GM21576 (cell line): ENCODE measurements around the gene RAD51B.

Source experiments
- ATAC-seq: cut with Tn5 transposase; IDR thresholded peaks from one replicate; pipeline ENCODE4 v1.9.1; 2021; ENCODE audit warnings: mild to moderate bottlenecking, moderate library complexity; ENCODE audit not compliant: unreplicated experiment

RAD51B gene

DNA sequence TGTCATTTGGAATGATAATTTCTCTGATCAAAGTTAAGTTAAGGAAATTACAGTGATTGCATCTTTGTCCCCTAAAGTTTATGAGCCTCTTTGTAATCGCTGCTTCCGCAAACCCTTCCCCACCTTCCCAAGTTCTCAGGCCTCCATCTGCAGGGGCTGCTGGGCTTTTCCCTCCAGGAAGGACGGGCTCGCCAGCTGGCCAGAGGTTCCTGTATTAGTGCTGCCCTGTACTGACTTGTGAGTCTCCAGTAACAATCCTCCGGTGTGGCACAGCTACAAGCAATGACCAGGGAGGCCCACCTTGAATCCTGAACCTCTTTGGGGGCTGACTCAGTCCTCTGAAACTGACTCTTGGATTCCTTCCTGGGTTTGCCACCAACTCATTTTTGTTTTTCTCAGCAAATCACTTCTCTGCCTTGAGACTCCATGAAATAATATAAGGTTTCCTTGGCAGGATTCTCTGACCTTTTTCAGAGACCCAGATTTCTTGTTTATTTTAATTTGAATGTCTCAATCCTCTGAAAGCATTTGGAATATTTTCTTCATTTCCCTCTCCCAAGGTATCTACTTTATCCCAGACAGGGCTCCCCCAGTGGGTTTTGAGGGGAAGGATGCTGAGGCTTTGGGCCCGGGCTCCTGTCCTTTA, 574.7 kb downstream of the RAD51B start:
- ATAC-seq, result no peak

DNA sequence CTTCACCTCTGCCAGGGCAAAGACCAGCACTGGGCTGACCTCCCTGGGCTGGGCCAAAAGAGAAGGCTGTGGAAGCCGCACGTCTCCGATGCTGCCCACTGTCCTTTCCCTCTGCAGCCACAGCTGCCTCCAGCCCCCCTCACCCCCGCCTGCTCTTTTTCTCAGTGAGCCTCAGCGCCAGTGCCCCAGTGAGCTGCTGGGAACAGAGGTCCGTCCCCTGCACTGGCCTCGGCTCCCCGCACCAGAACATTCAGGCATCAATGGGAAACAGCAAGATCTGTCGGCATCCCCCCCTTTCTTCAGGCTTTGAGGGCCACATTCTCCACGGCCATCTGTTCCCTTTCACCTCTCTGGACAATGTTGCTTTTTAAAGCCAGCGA, 575.2 kb downstream of the RAD51B start:
- ATAC-seq, result no peak

DNA sequence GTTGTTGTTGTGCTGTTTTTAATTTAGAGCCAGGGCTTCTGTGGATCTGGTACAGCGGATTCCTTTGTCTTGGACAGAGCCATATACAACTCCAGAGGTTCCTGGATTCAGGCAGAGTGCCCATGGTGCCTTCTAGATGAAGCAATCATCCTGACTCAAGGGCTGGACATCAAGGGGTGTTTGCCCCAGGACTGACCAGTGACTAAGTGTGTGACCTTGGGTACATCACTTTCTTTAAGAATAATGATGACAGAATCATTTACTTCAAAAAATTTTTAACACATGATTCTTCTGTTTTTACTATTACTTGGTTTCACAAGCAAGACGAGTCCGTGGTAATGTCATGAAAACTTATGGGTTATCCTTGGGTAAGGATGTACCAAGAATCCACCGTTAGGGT, 576.0 kb downstream of the RAD51B start:
- ATAC-seq, result no peak

DNA sequence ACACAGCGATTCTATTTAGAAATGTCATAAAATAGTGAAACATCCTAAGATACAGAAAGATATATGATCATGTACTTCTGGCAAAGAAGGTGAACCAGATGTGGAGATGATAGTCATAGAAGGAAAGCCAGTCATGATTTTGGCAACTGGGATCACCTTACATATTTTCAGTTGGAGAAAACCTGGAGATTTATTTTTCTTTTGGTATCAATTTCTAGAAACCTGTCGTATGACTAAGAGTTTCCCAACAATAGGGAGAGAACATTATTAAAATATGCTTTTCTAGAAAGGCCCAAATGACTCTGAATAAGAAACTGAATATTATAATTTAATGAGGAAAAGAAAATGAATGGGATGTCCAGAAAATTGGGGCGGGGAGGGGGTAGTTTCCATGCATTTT, 576.9 kb downstream of the RAD51B start:
- no peak for ATAC-seq

DNA sequence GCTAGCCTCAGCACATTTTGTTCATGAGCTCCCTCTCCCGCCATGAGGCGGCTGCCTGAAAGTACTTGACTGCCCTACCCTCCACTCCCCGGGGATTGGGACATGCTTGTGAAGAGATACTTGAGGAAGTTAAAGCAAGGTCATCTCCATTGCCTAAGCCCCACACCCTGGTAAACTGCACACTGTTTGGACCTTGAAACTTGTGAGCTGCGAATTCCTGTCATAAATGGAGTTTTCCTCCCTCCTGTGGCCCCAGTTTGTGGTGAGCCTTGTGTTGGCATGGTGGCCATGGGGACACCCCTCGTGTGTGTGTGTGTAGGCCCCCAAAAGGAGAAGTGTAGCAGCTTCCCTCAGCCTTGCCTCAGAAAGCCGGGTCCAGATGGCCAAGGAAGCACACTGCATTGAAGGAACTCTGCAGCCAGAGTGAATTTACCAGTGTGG, 577.8 kb downstream of the RAD51B start:
- no peak for ATAC-seq

DNA sequence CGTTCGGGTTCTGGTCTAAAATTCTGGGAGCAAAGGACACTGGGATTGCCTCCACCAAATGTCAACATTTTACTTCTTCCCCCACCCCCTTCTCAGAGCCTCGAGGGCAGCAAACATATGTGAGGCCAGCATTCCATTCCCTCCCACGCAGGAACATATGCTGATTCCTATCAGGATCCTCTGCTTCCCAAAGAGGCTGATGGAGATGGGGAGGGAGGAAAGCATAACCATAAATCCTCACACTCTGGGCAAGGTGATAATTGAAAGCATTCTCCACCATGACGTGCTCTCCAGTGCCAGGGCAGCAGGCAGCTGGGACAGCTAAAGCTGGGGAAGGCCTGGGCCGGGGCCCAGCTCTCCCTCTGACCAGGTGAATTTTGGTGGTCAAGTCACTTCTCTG, 578.2 kb downstream of the RAD51B start:
- ATAC-seq, result no peak

DNA sequence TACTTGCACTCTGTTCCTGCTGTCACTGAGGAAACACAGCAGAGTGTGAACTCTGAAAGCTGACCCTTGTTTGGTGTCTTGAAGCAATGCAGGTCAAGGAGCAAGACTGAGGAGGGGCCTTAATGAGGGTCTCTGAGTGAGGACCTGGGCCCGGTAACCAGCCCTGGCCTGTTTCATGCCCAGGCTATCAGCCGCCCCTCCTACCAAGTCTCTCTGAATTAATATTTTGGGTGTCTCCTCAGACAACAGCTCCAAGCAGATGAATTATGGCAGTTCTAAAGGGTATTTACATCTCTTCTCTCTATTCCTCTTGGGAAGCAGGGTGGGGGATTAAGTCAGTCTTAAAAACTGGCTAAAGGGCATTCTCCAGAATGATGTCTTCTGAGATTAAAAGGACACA, 578.8 kb downstream of the RAD51B start:
- ATAC-seq, result no peak

DNA sequence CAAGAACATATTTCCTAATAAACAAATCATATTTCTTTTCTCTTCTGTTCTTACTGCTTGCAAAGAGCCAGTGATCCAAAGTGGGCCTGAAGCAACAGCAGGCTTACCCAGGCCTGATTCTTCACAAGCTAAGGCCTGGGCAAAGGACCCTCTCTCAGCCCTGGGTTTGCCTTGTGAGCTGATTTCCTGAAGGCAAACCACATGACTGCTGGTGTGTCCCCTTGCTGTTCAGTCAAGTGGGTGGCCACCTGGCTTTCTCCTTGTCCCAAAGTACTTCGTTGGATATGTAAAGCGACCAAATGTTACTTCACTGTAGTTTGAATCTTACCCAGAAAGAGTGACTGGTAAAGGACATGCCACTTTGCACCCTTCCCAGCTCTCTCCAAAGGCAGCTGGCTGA, 580.4 kb downstream of the RAD51B start:
- ATAC-seq, result no peak

DNA sequence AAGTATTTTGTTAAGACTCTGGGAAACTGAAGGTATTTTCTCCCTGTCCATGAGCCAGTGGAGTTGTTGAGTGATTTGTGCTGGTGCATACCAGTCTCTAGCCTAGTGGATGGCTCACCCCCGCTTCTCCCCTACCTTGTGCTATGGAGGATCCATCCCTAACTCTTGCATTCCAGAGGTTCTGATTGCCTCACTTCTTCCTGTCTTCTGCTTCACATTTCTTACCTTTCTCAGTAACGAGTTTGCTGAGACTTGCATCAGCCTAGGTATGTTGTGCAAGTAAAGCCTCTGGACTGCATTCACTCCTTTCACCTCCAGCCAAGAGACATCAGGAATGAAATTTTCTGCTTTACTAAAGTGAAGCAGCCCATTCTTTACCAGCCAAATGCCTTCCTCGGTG, 581.7 kb downstream of the RAD51B start:
- ATAC-seq, result peak; percentile 4

DNA sequence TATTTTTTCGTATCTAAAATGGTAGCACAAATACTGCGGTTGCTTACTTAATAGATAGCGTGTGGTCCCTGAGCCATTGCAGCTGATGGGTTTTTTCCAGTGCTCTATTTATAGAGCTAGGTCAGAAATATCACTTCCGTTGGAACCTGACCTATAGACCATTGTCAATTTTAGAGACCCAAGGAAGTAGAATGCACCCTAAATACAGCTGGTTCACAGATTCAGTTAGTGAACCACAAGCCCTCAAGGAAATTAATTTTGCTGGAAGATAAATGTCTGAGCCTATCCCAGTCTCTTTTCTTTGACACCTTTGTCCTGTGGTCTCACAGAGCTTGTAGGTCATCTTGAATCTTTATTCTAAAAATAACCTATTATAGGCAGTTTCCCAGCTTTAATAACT, 582.3 kb downstream of the RAD51B start:
- peak; percentile 80 for ATAC-seq

DNA sequence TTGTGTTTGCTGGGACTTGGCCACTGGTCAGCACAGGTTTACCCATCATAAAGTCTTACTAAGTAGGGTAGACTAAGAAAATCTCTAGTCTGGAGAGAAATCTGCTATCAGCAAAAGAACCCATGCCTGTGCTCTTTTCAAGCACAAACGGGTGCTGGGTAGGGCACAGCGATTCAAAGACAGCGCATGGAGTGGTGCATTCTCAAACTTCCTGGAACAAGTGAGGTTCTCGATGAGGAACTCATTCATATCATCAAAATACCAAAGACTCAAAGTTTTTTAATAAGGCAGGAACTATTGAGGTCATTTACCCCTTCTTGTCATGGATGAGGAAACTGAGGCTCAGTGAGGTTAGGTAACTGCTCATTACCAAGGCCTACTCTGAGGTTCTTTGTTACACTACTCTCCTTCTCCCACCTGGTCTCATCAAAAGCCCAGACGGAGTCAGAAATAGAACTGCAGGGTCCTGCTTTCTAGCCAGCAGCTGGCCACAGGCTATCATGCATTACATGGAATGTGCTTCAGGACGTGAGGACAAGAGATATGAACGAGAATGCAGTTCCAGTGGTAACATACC, 583.0 kb downstream of the RAD51B start:
- no peak for ATAC-seq

DNA sequence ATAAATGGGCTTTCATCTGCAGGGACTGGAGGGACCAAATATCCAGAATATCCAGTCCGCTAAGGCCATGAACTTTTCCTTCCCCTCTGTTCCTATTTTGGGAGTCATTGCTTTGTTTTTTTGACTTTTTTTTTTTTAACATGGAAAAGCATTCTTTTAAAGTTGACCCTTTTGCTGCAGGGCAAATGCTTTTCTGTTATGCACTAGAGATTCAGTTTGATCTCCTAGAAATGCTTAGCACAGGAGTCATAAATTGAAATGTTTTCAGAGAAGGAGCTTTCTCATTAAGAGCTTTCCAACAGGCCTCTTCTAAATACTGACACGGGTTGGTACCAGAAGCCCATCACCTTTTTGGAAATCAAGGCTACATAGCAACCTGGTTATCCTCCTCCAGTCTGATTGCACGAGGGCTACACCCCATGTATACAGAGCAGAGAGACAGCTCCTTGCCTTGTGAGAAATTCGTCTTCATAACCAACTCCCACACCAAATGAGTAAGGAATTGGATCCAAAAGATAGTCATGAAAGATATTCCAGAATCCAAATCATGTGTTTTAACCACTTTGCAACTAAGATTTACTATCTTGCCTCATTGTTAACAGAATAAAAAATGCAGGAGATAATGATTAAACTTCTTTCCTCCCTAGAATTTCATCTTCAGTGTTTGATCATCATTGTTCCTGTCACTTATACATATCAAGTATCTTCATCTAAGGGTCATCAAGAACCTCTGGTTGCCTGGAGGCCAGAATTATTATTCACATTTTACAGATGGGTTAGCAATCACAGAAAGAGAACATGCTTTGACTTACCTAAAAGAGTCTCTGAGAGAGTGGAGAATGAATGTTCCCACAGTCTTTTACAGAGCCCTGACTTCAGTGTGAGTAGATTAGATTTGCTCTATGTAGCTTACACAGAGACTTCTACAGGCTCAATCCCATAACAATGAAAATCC, 583.9 kb downstream of the RAD51B start:
- ATAC-seq, result no peak

DNA sequence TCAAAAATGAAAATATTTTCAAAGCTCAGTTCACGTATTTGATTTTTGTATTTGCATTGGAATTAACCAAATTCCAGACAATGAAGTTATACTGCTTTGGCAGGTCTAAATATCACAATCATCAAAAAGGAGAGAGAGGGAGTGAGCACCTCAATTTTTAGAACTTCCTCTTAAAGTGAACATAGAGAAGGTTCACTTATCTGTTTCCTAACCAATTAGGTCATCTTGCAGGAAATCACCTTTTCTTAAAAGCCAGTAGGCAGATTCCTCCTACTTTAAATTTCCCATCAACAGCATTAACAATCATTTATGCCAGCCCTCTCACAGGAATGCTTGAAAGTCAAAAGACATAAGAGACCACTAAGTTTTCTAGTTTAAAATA, 584.6 kb downstream of the RAD51B start:
- ATAC-seq, result no peak

DNA sequence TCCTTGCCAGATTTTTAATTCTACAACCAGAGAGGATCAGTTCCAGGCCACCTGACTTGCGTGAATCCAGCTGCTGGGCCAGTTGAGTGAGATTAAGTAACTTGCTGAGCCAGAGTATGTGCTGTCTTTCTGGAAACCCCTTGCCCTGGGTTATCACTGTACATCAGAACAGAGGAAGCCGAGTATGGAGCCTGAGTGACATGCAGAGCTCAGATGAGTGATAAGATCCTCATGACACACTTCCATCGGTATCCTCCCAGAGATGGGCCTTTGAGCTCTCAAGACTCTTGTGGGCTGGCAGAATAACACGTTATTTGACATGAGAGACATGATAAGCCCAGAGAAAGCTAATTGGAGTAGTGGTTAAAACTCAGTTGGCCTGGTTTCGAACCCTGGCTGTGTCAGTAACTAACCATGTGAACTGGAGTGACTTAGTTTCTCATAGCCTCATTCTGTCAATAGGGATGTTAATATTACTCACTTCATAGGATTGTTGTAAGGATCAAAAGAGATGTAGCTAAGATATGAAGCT, 585.1 kb downstream of the RAD51B start:
- ATAC-seq, result no peak

DNA sequence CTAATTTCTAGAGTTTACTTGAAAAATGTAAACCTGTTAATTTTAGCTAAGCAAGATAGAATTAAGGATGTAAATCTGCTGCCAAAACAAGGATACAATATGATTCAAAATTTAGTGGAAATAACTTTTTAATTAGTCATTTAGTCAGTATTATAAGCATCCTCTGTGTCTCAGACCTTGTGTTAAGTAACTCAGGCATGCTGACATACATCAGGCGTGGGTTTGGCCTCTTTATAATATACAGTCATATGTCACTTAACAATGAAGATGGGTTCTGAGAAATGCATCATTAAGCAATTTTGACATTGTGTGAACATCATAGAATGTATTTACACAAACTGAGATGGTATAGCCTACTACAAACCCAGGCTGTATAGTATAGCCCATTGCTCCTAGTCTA, 586.4 kb downstream of the RAD51B start:
- ATAC-seq, result no peak

DNA sequence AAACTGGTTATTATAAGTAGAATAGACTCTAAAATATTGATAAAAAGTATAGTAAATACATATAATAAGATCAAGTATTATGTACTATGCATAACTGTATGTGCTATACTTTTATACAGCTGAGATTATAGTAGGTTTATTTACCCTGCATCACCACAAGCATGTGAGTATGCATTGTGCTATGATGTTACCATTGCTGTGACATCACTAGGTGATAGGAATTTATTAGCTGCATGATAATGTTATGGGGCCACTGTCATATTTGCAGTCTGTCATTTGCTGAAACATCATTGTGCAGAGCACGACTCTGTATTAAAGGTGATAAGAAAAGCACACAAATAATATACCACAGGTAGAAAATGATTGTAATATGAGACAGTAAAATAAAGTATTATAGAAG, 587.7 kb downstream of the RAD51B start:
- ATAC-seq, result no peak

DNA sequence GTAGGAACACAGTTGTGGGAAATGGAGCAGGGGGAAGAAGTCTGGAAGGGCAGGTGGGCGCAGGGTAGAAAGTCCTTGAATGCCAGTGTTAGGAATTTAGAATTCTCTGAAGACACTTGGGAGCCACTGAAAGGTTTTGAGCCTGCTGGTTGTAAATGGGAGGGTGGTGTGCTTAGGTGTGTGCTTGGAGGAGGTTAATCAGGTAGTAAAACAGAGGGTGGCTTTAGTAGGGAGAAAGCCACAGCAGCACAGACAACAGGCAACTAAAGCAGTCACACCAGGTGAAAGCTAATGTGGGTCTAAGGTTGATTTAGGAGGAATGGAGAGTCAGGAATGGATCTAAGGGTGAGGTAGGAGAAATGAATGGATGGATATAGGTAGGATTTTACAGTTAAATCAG, 588.2 kb downstream of the RAD51B start:
- no peak for ATAC-seq

DNA sequence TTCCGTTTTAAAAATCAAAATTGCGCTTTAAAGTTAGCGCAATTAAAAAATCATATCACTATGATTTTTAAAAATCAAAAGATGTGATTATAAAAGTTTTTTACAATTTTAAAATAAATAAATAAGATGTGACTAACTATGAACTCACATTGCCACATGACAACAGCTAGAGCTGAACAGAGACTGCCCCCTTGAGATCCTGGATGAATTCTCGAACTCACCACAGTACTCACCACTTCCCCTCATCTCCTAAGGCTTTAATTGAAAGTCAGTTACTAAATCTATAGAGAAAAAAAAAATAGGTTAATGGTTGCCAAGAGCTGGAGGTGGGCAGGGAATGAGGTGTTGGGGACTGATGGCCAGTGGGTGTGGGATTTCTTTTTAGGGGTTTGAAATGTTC, 589.1 kb downstream of the RAD51B start:
- no peak for ATAC-seq

DNA sequence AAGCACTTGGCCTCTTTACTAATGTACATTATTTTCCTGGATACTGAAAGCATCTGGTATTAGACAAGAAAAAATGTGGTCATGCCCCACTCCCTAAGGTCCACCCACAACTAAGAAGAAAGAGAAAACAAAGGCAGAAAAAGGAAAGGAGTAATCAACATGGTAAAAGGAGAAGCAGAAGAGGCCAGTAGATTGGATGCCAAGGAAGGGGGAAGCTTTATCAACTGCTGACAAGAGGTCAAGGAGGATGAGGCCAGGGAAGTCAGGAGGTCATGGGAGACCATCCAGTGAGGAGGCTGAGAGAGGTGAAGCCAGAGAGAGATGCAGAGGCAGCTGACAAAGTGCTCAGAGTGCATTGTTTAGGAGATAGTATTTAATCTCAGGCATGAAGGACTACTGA, 589.8 kb downstream of the RAD51B start:
- ATAC-seq, result no peak

DNA sequence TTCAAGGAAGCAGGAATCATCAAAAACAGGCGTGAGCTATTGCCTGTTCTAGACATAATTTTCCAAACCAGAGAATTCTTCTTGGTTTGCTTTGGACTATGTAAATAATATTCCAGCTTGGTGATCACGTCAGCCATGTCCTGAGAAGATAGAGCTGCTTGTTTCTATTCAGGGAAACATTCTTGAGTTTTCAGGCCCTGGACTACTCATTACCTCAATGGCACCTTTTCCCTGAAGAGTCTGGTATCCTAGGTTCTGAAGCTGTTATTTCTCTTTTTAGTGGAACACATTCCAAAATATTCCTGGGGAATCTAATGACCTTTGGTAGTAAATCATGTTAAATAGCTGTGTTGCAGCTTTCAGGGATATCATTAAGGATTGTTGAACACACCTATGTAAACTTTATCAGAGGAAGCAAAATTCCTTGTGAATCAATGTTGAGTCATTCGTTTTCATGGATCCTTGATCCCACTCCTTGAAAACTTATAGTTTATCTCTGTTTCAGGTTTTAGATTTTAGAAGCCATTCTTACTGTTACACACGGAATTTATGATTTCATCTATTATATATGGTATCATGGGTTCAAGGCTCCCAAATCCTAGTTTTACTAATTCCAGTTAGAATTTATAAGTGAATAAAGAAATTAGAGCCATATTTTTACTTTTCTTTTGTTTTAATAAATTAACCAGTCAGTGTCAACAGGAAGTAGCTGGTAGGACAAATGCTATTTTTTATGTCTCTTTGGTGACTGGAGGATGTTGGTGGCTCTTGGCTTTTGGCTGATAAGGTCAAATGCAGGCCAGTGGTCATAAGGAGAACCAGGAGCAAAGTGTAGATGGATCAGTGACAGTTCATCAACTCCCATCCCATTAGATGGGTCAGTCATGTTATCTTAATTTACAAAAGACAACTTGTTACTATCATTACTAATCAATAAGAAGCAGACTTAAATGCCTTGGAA, 593.2 kb downstream of the RAD51B start:
- ATAC-seq, result no peak

DNA sequence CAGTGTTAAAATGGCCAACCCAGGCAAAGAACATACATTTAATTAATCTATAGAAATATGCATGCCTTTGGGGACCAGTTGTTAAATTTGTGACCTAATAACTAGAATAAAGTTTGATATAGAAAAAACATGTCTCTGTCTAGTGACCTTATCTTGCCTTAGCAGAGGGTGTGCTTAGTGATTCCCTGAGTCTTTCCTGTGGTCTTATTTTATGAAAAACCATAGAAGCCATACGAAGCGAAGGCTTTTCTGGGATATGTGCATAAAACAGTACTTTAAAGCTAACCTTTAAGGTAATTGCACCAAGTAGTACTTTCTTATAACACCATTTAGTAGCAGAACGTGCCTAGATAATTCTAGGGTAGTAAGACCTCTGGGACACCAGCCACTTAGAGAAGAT, 593.9 kb downstream of the RAD51B start:
- no peak for ATAC-seq
